HepG2 (cell line): ENCODE measurements around the gene LMBRD2. TPM values are rescaled to one million over a fixed set of nuclear protein-coding genes. Genes with fewer than 3 reads are reported as not detected.

Source experiments
- ARHGAP35 ChIP-seq: sonication (generic); formaldehyde crosslinking; IDR thresholded peaks from 2 replicates; pipeline ENCODE4 v1.9.0; 2022; ENCODE audit warnings: mild to moderate bottlenecking, inconsistent platforms, moderate library complexity, missing genetic modification reagents, borderline replicate concordance
- BORCS8-MEF2B ChIP-seq: sonication (generic); formaldehyde crosslinking; IDR thresholded peaks from 2 replicates; pipeline ENCODE4 v1.8.0; 2022; ENCODE audit warnings: mild to moderate bottlenecking, missing genetic modification reagents
- GABPA ChIP-seq, 2 experiments: IDR thresholded peaks; 2 replicates each; pipeline ENCODE4 v1.6.1; 2011 to 2016; ENCODE audit warnings: low read depth in 2 of 2, low read length in 1 of 2, missing biosample characterization in 1 of 2, missing genetic modification characterization in 1 of 2
- JUN ChIP-seq: sonication (generic); formaldehyde crosslinking; IDR thresholded peaks from 2 replicates; pipeline ENCODE4 v1.4.0; 2020; ENCODE audit warnings: mild to moderate bottlenecking, missing genetic modification reagents
- MXI1 ChIP-seq: IDR thresholded peaks from 3 replicates; pipeline ENCODE4 v1.6.1; 2012; ENCODE audit warnings: low read depth, low read length, inconsistent platforms, borderline replicate concordance
- POGZ ChIP-seq: sonication (generic); formaldehyde crosslinking; IDR thresholded peaks from 2 replicates; pipeline ENCODE4 v1.4.0; 2020; ENCODE audit warnings: mild to moderate bottlenecking, missing genetic modification reagents
- POLR2A ChIP-seq, 2 experiments: IDR thresholded peaks; 2 replicates each; pipeline ENCODE4 v1.6.1; 2011; ENCODE audit warnings: low read depth in 2 of 2, low read length in 2 of 2, mild to moderate bottlenecking in 1 of 2, moderate library complexity in 1 of 2; ENCODE audit not compliant: insufficient read depth in 1 of 2
- PRMT3 ChIP-seq: sonication (generic); formaldehyde crosslinking; IDR thresholded peaks from 2 replicates; pipeline ENCODE4 v1.8.1; 2022; ENCODE audit warnings: low read depth, mild to moderate bottlenecking, moderate library complexity, missing genetic modification reagents, borderline replicate concordance
- RNF219 ChIP-seq: sonication (generic); formaldehyde crosslinking; IDR thresholded peaks from 2 replicates; pipeline ENCODE4 v1.5.0; 2020; ENCODE audit warnings: mild to moderate bottlenecking, missing genetic modification reagents
- TRIM22 ChIP-seq: fragments of 450-650 bp; IDR thresholded peaks from 2 replicates; pipeline ENCODE4 v1.6.1; 2017
- ZFP41 ChIP-seq: sonication (generic); formaldehyde crosslinking; IDR thresholded peaks from 2 replicates; pipeline ENCODE4 v1.4.0; 2020; ENCODE audit warnings: mild to moderate bottlenecking, missing genetic modification reagents, borderline replicate concordance
- ZNF138 ChIP-seq: sonication (generic); formaldehyde crosslinking; IDR thresholded peaks from 2 replicates; pipeline ENCODE4 v1.5.0; 2020; ENCODE audit warnings: mild to moderate bottlenecking, low read depth, missing genetic modification reagents
- ZNF143 ChIP-seq: sonication (generic); formaldehyde crosslinking; IDR thresholded peaks from 2 replicates; pipeline ENCODE4 v1.4.0; 2020; ENCODE audit warnings: missing genetic modification reagents
- ZNF383 ChIP-seq: sonication (generic); formaldehyde crosslinking; IDR thresholded peaks from 2 replicates; pipeline ENCODE4 v1.4.0; 2020; ENCODE audit warnings: missing genetic modification reagents, mild to moderate bottlenecking, borderline replicate concordance
- ZNF761 ChIP-seq: sonication (generic); formaldehyde crosslinking; conservative IDR thresholded peaks from 2 replicates; pipeline ENCODE4 v1.4.0; 2020; ENCODE audit warnings: mild to moderate bottlenecking, missing genetic modification reagents
- ZNF768 ChIP-seq: sonication (generic); formaldehyde crosslinking; IDR thresholded peaks from 2 replicates; pipeline ENCODE4 v1.4.0; 2020; ENCODE audit warnings: missing genetic modification reagents
- ZSCAN25 ChIP-seq: sonication (generic); formaldehyde crosslinking; IDR thresholded peaks from 2 replicates; pipeline ENCODE4 v1.8.0; 2022; ENCODE audit warnings: mild to moderate bottlenecking, missing genetic modification reagents
- polyA plus RNA-seq, 8 experiments: library from polyadenylated mRNA; depleted of rRNA in 3 of 8; stranded (reverse) in 7 of 8; unstranded in 1 of 8; fragments of >200 nt; fragmentation: Illumina TruSeq in 4 of 8; extraction: Trizol in 4 of 8; gene quantifications; 2 replicates each; pipeline versions ENCODE4 v1.2.1 to v1.2.3, GENCODE V29; 2011 to 2016; ENCODE audit warnings: low read depth in 4 of 8, missing spikeins in 1 of 8, mixed read lengths in 1 of 8; ENCODE audit not compliant: insufficient read depth in 1 of 8
- total RNA-seq, 5 experiments: library from RNA; depleted of rRNA; stranded (reverse); fragments of >200 nt; fragmentation: Illumina TruSeq; extraction: Trizol; gene quantifications; 2 replicates each; pipeline ENCODE4 v1.2.3, GENCODE V29; 2016; ENCODE audit warnings: low read depth in 1 of 5
- TF ChIP-seq, protein P1 (sequence below): sonication (generic); formaldehyde crosslinking; IDR thresholded peaks from 2 replicates; pipeline ENCODE4 v1.4.0; 2020; ENCODE audit warnings: missing genetic modification reagents
- TF ChIP-seq, protein P2 (sequence below): sonication (generic); IDR thresholded peaks from 2 replicates; pipeline ENCODE4 v1.6.1; 2016; ENCODE audit warnings: low read depth, borderline replicate concordance
- TF ChIP-seq, protein P3 (sequence below), 2 experiments: fragments of 450-650 bp in 1 of 2; sonication (generic) in 1 of 2; formaldehyde crosslinking; IDR thresholded peaks; 2 replicates each; pipeline versions ENCODE4 v1.5.0 to v1.8.0; 2020 to 2022; ENCODE audit warnings: mild to moderate bottlenecking in 1 of 2, missing genetic modification reagents in 1 of 2

The LMBRD2 gene
- total and polyA plus RNA-seq, 2 of the 13 experiments (the other 11 are each of a cell fraction or from before 2014, with no cell fraction given) = 2.0 to 4.7 TPM

GRCh38 chr5:36153726-36154125 lies 2.0 kb upstream of the LMBRD2 start (continued):
- no peak for TF ChIP-seq JUN (CRISPR knock-in tag)
- TF ChIP-seq MXI1 = peak; percentile 66; the same call in 1 of the 3 replicates
- no peak for TF ChIP-seq ZNF138 (CRISPR knock-in tag)
- peak; percentile 54; the same call in 1 of the 2 replicates for TF ChIP-seq POGZ
- no peak for TF ChIP-seq ZNF383 (CRISPR knock-in tag)
- no peak for TF ChIP-seq PRMT3 (CRISPR knock-in tag)
- no peak for TF ChIP-seq ZNF143 (CRISPR knock-in tag)
- TF ChIP-seq ZNF761 = no peak
- no peak for TF ChIP-seq TRIM22
- TF ChIP-seq, protein P1, sequence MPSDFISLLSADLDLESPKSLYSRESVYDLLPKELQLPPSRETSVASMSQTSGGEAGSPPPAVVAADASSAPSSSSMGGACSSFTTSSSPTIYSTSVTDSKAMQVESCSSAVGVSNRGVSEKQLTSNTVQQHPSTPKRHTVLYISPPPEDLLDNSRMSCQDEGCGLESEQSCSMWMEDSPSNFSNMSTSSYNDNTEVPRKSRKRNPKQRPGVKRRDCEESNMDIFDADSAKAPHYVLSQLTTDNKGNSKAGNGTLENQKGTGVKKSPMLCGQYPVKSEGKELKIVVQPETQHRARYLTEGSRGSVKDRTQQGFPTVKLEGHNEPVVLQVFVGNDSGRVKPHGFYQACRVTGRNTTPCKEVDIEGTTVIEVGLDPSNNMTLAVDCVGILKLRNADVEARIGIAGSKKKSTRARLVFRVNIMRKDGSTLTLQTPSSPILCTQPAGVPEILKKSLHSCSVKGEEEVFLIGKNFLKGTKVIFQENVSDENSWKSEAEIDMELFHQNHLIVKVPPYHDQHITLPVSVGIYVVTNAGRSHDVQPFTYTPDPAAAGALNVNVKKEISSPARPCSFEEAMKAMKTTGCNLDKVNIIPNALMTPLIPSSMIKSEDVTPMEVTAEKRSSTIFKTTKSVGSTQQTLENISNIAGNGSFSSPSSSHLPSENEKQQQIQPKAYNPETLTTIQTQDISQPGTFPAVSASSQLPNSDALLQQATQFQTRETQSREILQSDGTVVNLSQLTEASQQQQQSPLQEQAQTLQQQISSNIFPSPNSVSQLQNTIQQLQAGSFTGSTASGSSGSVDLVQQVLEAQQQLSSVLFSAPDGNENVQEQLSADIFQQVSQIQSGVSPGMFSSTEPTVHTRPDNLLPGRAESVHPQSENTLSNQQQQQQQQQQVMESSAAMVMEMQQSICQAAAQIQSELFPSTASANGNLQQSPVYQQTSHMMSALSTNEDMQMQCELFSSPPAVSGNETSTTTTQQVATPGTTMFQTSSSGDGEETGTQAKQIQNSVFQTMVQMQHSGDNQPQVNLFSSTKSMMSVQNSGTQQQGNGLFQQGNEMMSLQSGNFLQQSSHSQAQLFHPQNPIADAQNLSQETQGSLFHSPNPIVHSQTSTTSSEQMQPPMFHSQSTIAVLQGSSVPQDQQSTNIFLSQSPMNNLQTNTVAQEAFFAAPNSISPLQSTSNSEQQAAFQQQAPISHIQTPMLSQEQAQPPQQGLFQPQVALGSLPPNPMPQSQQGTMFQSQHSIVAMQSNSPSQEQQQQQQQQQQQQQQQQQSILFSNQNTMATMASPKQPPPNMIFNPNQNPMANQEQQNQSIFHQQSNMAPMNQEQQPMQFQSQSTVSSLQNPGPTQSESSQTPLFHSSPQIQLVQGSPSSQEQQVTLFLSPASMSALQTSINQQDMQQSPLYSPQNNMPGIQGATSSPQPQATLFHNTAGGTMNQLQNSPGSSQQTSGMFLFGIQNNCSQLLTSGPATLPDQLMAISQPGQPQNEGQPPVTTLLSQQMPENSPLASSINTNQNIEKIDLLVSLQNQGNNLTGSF (CRISPR knock-in tag) = no peak
- no peak for TF ChIP-seq ZSCAN25
- TF ChIP-seq ZFP41 (CRISPR knock-in tag) = no peak
- no peak for TF ChIP-seq GABPA (IDR thresholded peaks at IDR 0.05; ENCODE audit: low read depth, low read length)
- TF ChIP-seq GABPA (CRISPR knock-in tag; IDR thresholded peaks at IDR 0.05; ENCODE audit: low read depth) = no peak
- no peak for TF ChIP-seq BORCS8-MEF2B (CRISPR knock-in tag)
- TF ChIP-seq, protein P2, sequence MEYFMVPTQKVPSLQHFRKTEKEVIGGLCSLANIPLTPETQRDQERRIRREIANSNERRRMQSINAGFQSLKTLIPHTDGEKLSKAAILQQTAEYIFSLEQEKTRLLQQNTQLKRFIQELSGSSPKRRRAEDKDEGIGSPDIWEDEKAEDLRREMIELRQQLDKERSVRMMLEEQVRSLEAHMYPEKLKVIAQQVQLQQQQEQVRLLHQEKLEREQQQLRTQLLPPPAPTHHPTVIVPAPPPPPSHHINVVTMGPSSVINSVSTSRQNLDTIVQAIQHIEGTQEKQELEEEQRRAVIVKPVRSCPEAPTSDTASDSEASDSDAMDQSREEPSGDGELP = no peak
- TF ChIP-seq RNF219 (CRISPR knock-in tag) = no peak
- TF ChIP-seq POLR2A (IDR thresholded peaks at IDR 0.05; ENCODE audit: insufficient read depth in 1 of 2, low read depth in 2 of 2, low read length in 2 of 2) = no peak
- TF ChIP-seq, protein P3, sequence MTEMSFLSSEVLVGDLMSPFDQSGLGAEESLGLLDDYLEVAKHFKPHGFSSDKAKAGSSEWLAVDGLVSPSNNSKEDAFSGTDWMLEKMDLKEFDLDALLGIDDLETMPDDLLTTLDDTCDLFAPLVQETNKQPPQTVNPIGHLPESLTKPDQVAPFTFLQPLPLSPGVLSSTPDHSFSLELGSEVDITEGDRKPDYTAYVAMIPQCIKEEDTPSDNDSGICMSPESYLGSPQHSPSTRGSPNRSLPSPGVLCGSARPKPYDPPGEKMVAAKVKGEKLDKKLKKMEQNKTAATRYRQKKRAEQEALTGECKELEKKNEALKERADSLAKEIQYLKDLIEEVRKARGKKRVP (CRISPR knock-in tag; IDR thresholded peaks at IDR 0.05) = peak in 1 of 2 experiments; percentile 48; a peak in 1 of 4 replicates
- no peak for TF ChIP-seq ZNF768 (CRISPR knock-in tag)
- no peak for TF ChIP-seq ARHGAP35 (CRISPR knock-in tag)
